G401.6 (cell line): ENCODE data around the gene APOC1.

ENCODE experiments used
- FAIRE-seq: peaks from 2 replicates; lab custom pipeline; 2012; peaks lifted over from hg19 to GRCh38; lab: Jason Lieb, UNC

APOC1 gene

GRCh38 chr19:44957526-44957925, 43.1 kb downstream of the APOC1 start:
- FAIRE-seq, result no peak

GRCh38 chr19:44958090-44958489, 43.7 kb downstream of the APOC1 start:
- FAIRE-seq, result no peak

- FAIRE-seq, result no peak
Observed at GRCh38 chr19:44959691-44960090, 45.3 kb downstream of the APOC1 start.

- no peak for FAIRE-seq
Observed at GRCh38 chr19:44960906-44961728, 46.7 kb downstream of the APOC1 start.

GRCh38 chr19:44961821-44962220, 47.4 kb downstream of the APOC1 start:
- FAIRE-seq, result no peak

- no peak for FAIRE-seq
Observed at GRCh38 chr19:44968118-44968517, 53.7 kb downstream of the APOC1 start.

- no peak for FAIRE-seq
Observed at GRCh38 chr19:44968670-44969069, 54.3 kb downstream of the APOC1 start.
